Neuronal stem cell (in vitro differentiated cells): ENCODE results near the gene CHST7.

ENCODE experiments used
- DNase-seq: peaks from one replicate; pipeline ENCODE4 v3.0.0-alpha.2; 2013; ENCODE audit warnings: low spot score
- H2AFZ ChIP-seq: one replicate; pipeline ENCODE4 v1.6.1; 2013; ENCODE audit warnings: mild to moderate bottlenecking, low read length, inconsistent platforms
- H2AK5ac ChIP-seq: 2 replicates; pipeline ENCODE4 v1.6.1; 2013; ENCODE audit warnings: low read depth, mild to moderate bottlenecking, inconsistent platforms, low read length, moderate library complexity, mixed read lengths
- H2BK120ac ChIP-seq: 2 replicates; pipeline ENCODE4 v1.6.1; 2013; ENCODE audit warnings: low read depth, mild to moderate bottlenecking, inconsistent platforms, low read length, moderate library complexity, mixed read lengths
- H2BK12ac ChIP-seq: one replicate; pipeline ENCODE4 v1.6.1; 2013; ENCODE audit warnings: low read length, inconsistent platforms
- H2BK15ac ChIP-seq: 2 replicates; pipeline ENCODE4 v1.6.1; 2013; ENCODE audit warnings: mild to moderate bottlenecking, low read length, inconsistent platforms, mixed read lengths
- H2BK5ac ChIP-seq: one replicate; pipeline ENCODE4 v1.6.1; 2013; ENCODE audit warnings: inconsistent platforms, mild to moderate bottlenecking, low read length, moderate library complexity
- H3K14ac ChIP-seq: one replicate; pipeline ENCODE4 v1.6.1; 2013; ENCODE audit warnings: low read length, inconsistent platforms
- H3K18ac ChIP-seq: 2 replicates; pipeline ENCODE4 v1.6.1; 2013; ENCODE audit warnings: low read length, inconsistent platforms
- H3K23ac ChIP-seq: 2 replicates; pipeline ENCODE4 v1.6.1; 2013; ENCODE audit warnings: low read depth, mild to moderate bottlenecking, mixed read lengths, low read length, inconsistent platforms; ENCODE audit not compliant: poor library complexity
- H3K27ac ChIP-seq: replicated peaks from 3 replicates; pipeline ENCODE4 v1.5.1; 2013; ENCODE audit warnings: low read length, inconsistent platforms
- H3K27me3 ChIP-seq, 3 experiments: 2 replicates each; pipeline ENCODE4 v1.6.1; 2013; ENCODE audit warnings: low read length in 3 of 3, mild to moderate bottlenecking in 2 of 3, inconsistent platforms in 1 of 3, low read depth in 1 of 3, mixed read lengths in 1 of 3, moderate library complexity in 1 of 3; ENCODE audit not compliant: control insufficient read depth in 3 of 3, insufficient read depth in 3 of 3
- H3K36me3 ChIP-seq, 2 donors: replicated peaks in 1 of 2; 2 replicates each; pipeline ENCODE4 v1.6.1; 2013; ENCODE audit warnings: low read length in 2 of 2; ENCODE audit not compliant: control insufficient read depth in 2 of 2, insufficient read depth in 2 of 2
- H3K4ac ChIP-seq: 2 replicates; pipeline ENCODE4 v1.6.1; 2013; ENCODE audit warnings: inconsistent platforms, mild to moderate bottlenecking, low read length, moderate library complexity
- H3K4me1 ChIP-seq, 2 donors: 1 replicate in 1 of 2; 2 replicates in 1 of 2; pipeline ENCODE4 v1.6.1; 2013; ENCODE audit warnings: low read length in 2 of 2, low read depth in 1 of 2; ENCODE audit not compliant: control insufficient read depth in 2 of 2, insufficient read depth in 1 of 2
- H3K4me2 ChIP-seq: one replicate; pipeline ENCODE4 v1.6.1; 2013; ENCODE audit warnings: mild to moderate bottlenecking, low read length, inconsistent platforms; ENCODE audit not compliant: insufficient read depth, poor library complexity, severe bottlenecking
- H3K4me3 ChIP-seq, 2 donors: 2 replicates each; pipeline ENCODE4 v1.5.1; 2013; ENCODE audit warnings: low read length in 2 of 2, mild to moderate bottlenecking in 2 of 2, inconsistent platforms in 1 of 2, moderate library complexity in 1 of 2
- H3K79me1 ChIP-seq: one replicate; pipeline ENCODE4 v1.6.1; 2013; ENCODE audit warnings: low read depth, mild to moderate bottlenecking, inconsistent platforms, low read length, moderate library complexity
- H3K9ac ChIP-seq: one replicate; pipeline ENCODE4 v1.6.1; 2013; ENCODE audit warnings: mild to moderate bottlenecking, low read depth, low read length, inconsistent platforms; ENCODE audit not compliant: poor library complexity
- H3K9me3 ChIP-seq, 2 donors: replicated peaks in 1 of 2; 2 replicates each; pipeline versions ENCODE3 to v1.6.1; 2013; ENCODE audit warnings: low read length in 2 of 2, mild to moderate bottlenecking in 2 of 2, inconsistent platforms in 1 of 2, low read depth in 1 of 2, mixed read lengths in 1 of 2, moderate library complexity in 1 of 2; ENCODE audit not compliant: control insufficient read depth in 2 of 2, insufficient read depth in 1 of 2
- H4K8ac ChIP-seq: one replicate; pipeline ENCODE4 v1.6.1; 2013; ENCODE audit warnings: low read depth, mild to moderate bottlenecking, inconsistent platforms, low read length, moderate library complexity
- H4K91ac ChIP-seq: one replicate; pipeline ENCODE4 v1.6.1; 2013; ENCODE audit warnings: low read length, low read depth, mild to moderate bottlenecking, inconsistent platforms; ENCODE audit not compliant: poor library complexity
- whole genome bisulfite sequencing, 2 donors: extraction: QIAGEN DNeasy Blood & Tissue Kit; methylation state at CpG; one replicate each; pipeline ENCODE4 v1.1.7; 2013; ENCODE audit warnings: missing lambda C conversion rate in 2 of 2, mixed read lengths in 1 of 2; ENCODE audit not compliant: insufficient read length in 2 of 2, insufficient replicate concordance in 1 of 2; ENCODE audit errors: extremely low coverage in 2 of 2; 5-methylcytosine and 5-hydroxymethylcytosine counted together

The CHST7 gene

DNA sequence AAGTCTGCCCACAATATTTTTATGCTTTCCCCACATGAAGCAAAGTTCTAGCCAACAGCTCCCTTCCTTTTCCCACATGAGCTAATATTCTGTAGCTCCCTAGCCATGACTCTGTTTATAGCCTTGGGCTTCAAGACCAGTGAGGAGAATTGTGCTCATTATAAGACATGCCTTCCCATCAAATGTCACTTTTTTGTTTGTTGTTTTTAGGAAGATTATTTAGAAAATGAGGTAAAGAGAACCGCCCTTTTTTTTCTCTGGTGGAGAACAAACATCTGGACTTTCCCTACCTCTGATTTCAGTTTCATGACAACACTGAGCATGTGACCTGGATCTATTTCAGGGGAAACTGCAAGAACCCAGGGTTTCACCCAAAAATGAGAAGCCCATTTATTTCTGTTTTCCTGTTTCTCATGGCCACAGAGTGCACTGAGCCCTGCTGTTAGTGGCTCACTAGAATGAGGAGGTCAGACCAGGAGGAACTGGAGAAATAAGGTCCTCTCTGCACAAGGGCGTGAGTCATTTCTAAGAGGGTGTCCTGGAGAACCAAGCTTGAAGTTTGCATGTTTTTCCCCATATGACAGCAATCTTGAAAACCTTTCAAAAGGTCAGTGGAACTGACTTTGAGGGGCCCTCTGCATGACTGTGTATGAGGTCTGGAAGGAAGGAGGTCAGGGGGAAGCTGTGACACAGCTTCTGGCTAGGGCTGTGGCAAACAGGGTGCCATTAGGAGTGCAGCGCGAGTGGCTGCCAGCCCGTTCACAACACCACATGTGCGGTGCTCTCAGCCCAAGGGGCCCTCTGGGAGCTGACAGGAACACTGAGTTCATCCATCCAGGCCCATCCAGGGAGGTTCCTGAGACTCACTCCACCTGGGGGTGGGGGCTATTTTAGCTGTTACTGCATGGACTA, 55.2 kb downstream of the CHST7 start:
- no CpG with 5 or more reads among the region's 6 CpGs for WGBS, 2 donors
- Histone ChIP-seq H2BK15ac (no peak overlapping the region), H3K4me1 (no peaks in the 10 kb centered on the region), H3K18ac (no peak overlapping the region), H3K4ac (no peak overlapping the region), H4K91ac (no peak overlapping the region), H2AK5ac (no peak overlapping the region), H3K4me3 (no peak overlapping the region), H3K36me3 (no peaks in the 10 kb centered on the region), H3K79me1 (no peaks in the 10 kb centered on the region), H2BK12ac (no peak overlapping the region), H3K14ac (no peak overlapping the region), H3K4me2 (no peak overlapping the region), H3K9ac (no peak overlapping the region), H3K27me3 (no peaks in the 10 kb centered on the region), H4K8ac (no peak overlapping the region), H3K23ac (no peak overlapping the region), H2BK120ac (no peak overlapping the region), H2AFZ (no peak overlapping the region), H3K27ac (no peak overlapping the region), H3K9me3 (no peaks in the 10 kb centered on the region), H2BK5ac (no peak overlapping the region)
- no peak for DNase-seq

GRCh38 chrX:46630141-46630540, 56.6 kb downstream of the CHST7 start:
- no peak overlapping the region for H3K23ac ChIP-seq
- H2AK5ac ChIP-seq, result no peak overlapping the region
- no peak overlapping the region for H4K91ac ChIP-seq
- H3K14ac ChIP-seq, result no peak overlapping the region
- no peaks in the 10 kb centered on the region for H3K79me1 ChIP-seq
- DNase-seq, result no peak
- H2AFZ ChIP-seq, result no peak overlapping the region
- WGBS, 2 donors, result no CpG with 5 or more reads among the region's 1 CpG
- H2BK120ac ChIP-seq, result no peak overlapping the region
- H3K9ac ChIP-seq, result no peak overlapping the region
- H3K36me3 ChIP-seq, result no peaks in the 10 kb centered on the region
- no peak overlapping the region for H3K4me2 ChIP-seq
- H2BK12ac ChIP-seq, result no peak overlapping the region
- no peaks in the 10 kb centered on the region for H3K4me1 ChIP-seq
- no peaks in the 10 kb centered on the region for H3K9me3 ChIP-seq
- H3K18ac ChIP-seq, result no peak overlapping the region
- H3K27me3 ChIP-seq, result no peaks in the 10 kb centered on the region
- H2BK5ac ChIP-seq, result no peak overlapping the region
- no peak overlapping the region for H3K4ac ChIP-seq
- H2BK15ac ChIP-seq, result no peak overlapping the region
- no peak overlapping the region for H4K8ac ChIP-seq
- H3K4me3 ChIP-seq, result no peak overlapping the region
- no peak overlapping the region for H3K27ac ChIP-seq

DNA sequence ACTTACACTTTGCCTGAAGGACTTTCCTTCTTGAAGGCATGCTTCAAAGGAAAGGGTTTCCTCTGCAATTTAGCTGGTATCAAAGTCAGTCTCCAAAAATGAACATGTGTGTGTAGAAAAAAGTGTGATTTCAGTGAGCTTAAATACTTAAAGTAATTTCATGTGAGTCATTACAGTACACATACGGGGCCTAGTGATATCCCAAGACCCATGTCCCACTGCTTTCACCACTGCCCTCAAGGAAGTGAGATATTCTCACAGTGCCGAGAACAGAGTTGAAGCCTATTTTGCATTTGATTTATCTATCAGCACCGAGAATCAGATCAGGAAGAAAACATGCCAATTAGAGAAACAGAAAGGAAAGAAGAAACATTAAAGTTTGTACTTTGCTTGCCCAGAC, 61.0 kb downstream of the CHST7 start:
- Histone ChIP-seq H2BK12ac (no peak overlapping the region), H3K18ac (no peak overlapping the region), H3K23ac (no peak overlapping the region), H3K36me3 (no peaks in the 10 kb centered on the region), H3K9me3 (no peaks in the 10 kb centered on the region), H3K9ac (no peak overlapping the region), H3K4ac (no peak overlapping the region), H3K4me2 (no peak overlapping the region), H4K8ac (no peak overlapping the region), H2BK120ac (no peak overlapping the region), H2AFZ (no peak overlapping the region), H3K14ac (no peak overlapping the region), H3K27ac (no peak overlapping the region), H3K4me3 (no peak overlapping the region), H2BK5ac (no peak overlapping the region), H3K79me1 (peaks cover 4% of the 10 kb centered on the region), H2BK15ac (no peak overlapping the region), H3K4me1 (no peaks in the 10 kb centered on the region), H2AK5ac (no peak overlapping the region), H4K91ac (no peak overlapping the region), H3K27me3 (no peaks in the 10 kb centered on the region)
- WGBS, 2 donors, result no CpG with 5 or more reads among the region's 3 CpGs
- no peak for DNase-seq

DNA sequence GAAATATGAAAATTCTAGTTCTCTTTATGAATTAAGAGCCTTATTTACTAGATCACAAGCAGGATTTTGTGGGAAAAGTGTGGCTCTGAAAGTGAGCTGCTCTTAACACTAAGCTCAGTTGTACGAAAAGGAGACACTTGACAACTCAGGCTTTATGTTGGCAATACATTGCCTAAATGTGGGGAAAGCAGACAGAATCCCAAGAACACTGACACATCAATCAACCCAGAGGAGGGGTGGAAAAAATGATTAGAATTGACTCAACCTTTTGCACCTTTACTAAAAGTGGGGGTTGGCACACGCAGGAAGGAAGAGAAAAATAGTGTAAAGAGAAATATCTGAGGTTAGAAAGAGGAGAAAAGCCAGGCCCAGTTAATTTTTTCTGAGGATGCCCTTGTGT, 61.6 kb downstream of the CHST7 start:
- Histone ChIP-seq H2BK12ac (no peak overlapping the region), H4K91ac (no peak overlapping the region), H2BK5ac (no peak overlapping the region), H3K4me1 (no peaks in the 10 kb centered on the region), H2AFZ (no peak overlapping the region), H3K79me1 (peaks cover 4% of the 10 kb centered on the region), H3K9ac (no peak overlapping the region), H4K8ac (no peak overlapping the region), H3K23ac (no peak overlapping the region), H3K36me3 (no peaks in the 10 kb centered on the region), H3K4me3 (no peak overlapping the region), H3K14ac (no peak overlapping the region), H2AK5ac (no peak overlapping the region), H2BK15ac (no peak overlapping the region), H3K27me3 (no peaks in the 10 kb centered on the region), H3K27ac (no peak overlapping the region), H3K9me3 (no peaks in the 10 kb centered on the region), H2BK120ac (no peak overlapping the region), H3K4me2 (no peak overlapping the region), H3K18ac (no peak overlapping the region), H3K4ac (no peak overlapping the region)
- no peak for DNase-seq
- WGBS, 2 donors, result no CpG with 5 or more reads among the region's 2 CpGs
